Mucosa of rectum (tissue), 2 donors: ENCODE data around the gene ERP27.

ENCODE experiments used
- H3K27ac ChIP-seq, 2 donors: one replicate each; pipeline ENCODE4 v1.7.0; 2013; ENCODE audit warnings: inconsistent platforms in 2 of 2, low read depth in 2 of 2, low read length in 2 of 2
- H3K27me3 ChIP-seq, 2 donors: one replicate each; pipeline ENCODE4 v1.7.0; 2013; ENCODE audit warnings: low read length in 2 of 2; ENCODE audit not compliant: control insufficient read depth in 2 of 2, insufficient read depth in 2 of 2
- H3K36me3 ChIP-seq, 2 donors: one replicate each; pipeline ENCODE4 v1.7.0; 2013; ENCODE audit warnings: low read length in 2 of 2; ENCODE audit not compliant: control insufficient read depth in 2 of 2, insufficient read depth in 2 of 2
- H3K4me1 ChIP-seq, 2 donors: one replicate each; pipeline ENCODE4 v1.7.0; 2013; ENCODE audit warnings: low read length in 2 of 2, mild to moderate bottlenecking in 1 of 2; ENCODE audit not compliant: control insufficient read depth in 2 of 2, insufficient read depth in 2 of 2
- H3K4me3 ChIP-seq, 2 donors: one replicate each; pipeline ENCODE4 v1.7.0; 2013; ENCODE audit warnings: low read length in 2 of 2
- H3K9ac ChIP-seq, 2 donors: one replicate each; pipeline ENCODE4 v1.7.0; 2013; ENCODE audit warnings: low read length in 2 of 2, low read depth in 1 of 2, mild to moderate bottlenecking in 1 of 2
- H3K9me3 ChIP-seq, 2 donors: one replicate each; pipeline ENCODE4 v1.7.0; 2013; ENCODE audit warnings: low read length in 2 of 2; ENCODE audit not compliant: control insufficient read depth in 2 of 2
- donor health status: healthy.
- donor health status: Normal muscosa, but diverticular disease.

ERP27 gene

DNA sequence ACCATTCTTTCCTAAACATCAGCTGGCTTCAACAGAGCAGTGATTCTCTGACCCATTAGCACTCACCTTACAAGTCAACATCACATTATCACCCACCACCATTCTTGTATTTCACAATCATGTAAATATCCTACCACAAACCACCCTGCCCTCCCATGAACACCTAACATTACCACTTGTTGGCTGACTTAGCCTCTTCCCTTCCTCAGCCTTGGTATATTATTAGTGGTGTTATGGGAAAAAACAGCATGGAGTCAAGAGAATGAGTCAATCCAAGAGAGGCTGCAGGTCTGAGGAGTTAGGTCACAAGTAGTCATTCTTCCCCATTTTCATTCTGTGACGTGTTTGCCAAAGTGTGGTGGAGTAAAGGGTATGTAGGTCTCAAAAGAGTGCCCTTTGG lies 30.4 kb downstream of the ERP27 start:
- Histone ChIP-seq H3K27me3 (no peaks in the 10 kb centered on the region), H3K9me3 (no peaks in the 10 kb centered on the region), H3K4me3 (no peak overlapping the region), H3K36me3 (no peaks in the 10 kb centered on the region), H3K27ac (no peak overlapping the region), H3K4me1 (peaks cover 0 to 8% of the 10 kb centered on the region in 2 donors), H3K9ac (no peak overlapping the region)

DNA sequence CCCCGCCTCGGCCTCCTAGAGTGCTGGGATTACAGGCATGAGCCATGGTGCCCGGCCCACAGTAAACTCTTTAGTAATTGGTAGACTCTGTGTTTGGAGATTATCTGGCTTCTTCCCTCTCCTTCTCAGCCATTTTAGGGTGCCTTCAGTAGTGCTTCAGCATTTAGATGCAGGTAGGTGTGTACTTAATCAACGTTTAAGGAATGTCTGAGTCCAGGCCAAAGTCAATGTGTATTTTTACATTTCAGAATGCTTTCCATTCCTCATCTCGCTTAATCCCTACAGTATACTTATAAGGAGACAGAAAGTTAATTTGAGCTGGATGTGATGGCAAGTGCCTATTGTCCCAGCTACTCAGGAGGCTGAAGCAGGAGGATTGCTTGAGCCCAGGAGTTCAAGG lies 32.2 kb downstream of the ERP27 start:
- no peaks in the 10 kb centered on the region for H3K36me3 ChIP-seq
- H3K27me3 ChIP-seq, result no peaks in the 10 kb centered on the region
- H3K27ac ChIP-seq, result no peak overlapping the region
- H3K4me1 ChIP-seq, result peaks cover 0 to 7% of the 10 kb centered on the region in 2 donors
- no peak overlapping the region for H3K4me3 ChIP-seq
- H3K9ac ChIP-seq, result no peak overlapping the region
- H3K9me3 ChIP-seq, result no peaks in the 10 kb centered on the region

- no peak overlapping the region for H3K4me3 ChIP-seq
- no peak overlapping the region for H3K27ac ChIP-seq
- peaks cover 0 to under 1% of the 10 kb centered on the region in 2 donors for H3K4me1 ChIP-seq
- H3K9me3 ChIP-seq, result no peaks in the 10 kb centered on the region
- H3K9ac ChIP-seq, result no peak overlapping the region
- H3K27me3 ChIP-seq, result no peaks in the 10 kb centered on the region
- H3K36me3 ChIP-seq, result no peaks in the 10 kb centered on the region
Observed at GRCh38 chr12:14905269-14906004, 32.9 kb downstream of the ERP27 start.

- no peaks in the 10 kb centered on the region for H3K36me3 ChIP-seq
- peak overlapping the region in 1 of 2 donors; percentile 7 for H3K27ac ChIP-seq
- no peaks in the 10 kb centered on the region for H3K27me3 ChIP-seq
- H3K4me1 ChIP-seq, result no peaks in the 10 kb centered on the region
- no peaks in the 10 kb centered on the region for H3K9me3 ChIP-seq
- H3K9ac ChIP-seq, result no peak overlapping the region
- H3K4me3 ChIP-seq, result no peak overlapping the region
Observed at GRCh38 chr12:14904854-14905253, 33.5 kb downstream of the ERP27 start.

- no peak overlapping the region for H3K27ac ChIP-seq
- no peaks in the 10 kb centered on the region for H3K4me1 ChIP-seq
- H3K36me3 ChIP-seq, result no peaks in the 10 kb centered on the region
Observed at GRCh38 chr12:14903386-14904098, 34.8 kb downstream of the ERP27 start.

DNA sequence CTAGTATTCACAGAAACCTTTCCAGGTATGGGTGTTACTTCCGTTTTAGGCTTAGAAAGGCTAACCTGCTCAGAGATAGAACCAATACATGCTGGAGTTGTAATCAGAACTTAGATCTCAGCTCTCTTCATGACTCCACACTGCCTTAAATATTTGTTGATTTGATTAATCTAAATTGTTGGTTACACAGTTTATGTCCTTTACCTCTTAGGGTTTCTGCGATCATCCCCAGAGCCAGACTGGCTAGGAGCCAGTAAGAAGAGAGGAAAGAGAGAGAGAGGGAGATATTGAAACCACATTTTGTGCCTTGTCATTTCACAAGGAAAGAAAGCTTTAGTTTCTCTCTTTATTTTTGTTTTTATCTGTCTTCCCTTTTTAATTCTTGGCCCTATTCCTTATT lies 35.9 kb downstream of the ERP27 start:
- Histone ChIP-seq H3K9me3 (no peaks in the 10 kb centered on the region), H3K27me3 (no peaks in the 10 kb centered on the region), H3K36me3 (no peaks in the 10 kb centered on the region), H3K4me1 (no peaks in the 10 kb centered on the region), H3K27ac (no peak overlapping the region), H3K9ac (no peak overlapping the region), H3K4me3 (no peak overlapping the region)

More at GRCh38 chr12:14903386-14904098, 34.8 kb downstream of the ERP27 start:
- H3K4me3 ChIP-seq, result no peak overlapping the region
- no peaks in the 10 kb centered on the region for H3K9me3 ChIP-seq
- no peaks in the 10 kb centered on the region for H3K27me3 ChIP-seq
- no peak overlapping the region for H3K9ac ChIP-seq

DNA sequence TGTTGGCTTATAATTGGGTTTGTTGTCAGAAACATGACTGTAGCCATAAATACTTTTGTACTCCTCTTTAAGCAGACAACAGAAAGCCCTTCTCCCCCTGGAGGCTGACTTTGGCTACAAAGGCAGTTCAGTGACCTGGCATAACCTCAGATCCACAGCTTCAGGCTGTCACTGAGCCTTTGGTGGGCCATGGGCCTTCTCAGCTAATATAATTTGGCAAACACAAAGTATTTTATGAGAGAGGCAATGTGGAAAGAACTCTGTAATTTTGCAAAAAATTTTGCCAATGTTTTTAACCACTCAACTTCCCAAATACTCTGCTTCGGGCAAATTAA lies 37.1 kb downstream of the ERP27 start:
- H3K27ac ChIP-seq, result no peak overlapping the region
- H3K9ac ChIP-seq, result no peak overlapping the region
- no peaks in the 10 kb centered on the region for H3K9me3 ChIP-seq
- no peaks in the 10 kb centered on the region for H3K36me3 ChIP-seq
- no peak overlapping the region for H3K4me3 ChIP-seq
- no peaks in the 10 kb centered on the region for H3K4me1 ChIP-seq
- no peaks in the 10 kb centered on the region for H3K27me3 ChIP-seq

DNA sequence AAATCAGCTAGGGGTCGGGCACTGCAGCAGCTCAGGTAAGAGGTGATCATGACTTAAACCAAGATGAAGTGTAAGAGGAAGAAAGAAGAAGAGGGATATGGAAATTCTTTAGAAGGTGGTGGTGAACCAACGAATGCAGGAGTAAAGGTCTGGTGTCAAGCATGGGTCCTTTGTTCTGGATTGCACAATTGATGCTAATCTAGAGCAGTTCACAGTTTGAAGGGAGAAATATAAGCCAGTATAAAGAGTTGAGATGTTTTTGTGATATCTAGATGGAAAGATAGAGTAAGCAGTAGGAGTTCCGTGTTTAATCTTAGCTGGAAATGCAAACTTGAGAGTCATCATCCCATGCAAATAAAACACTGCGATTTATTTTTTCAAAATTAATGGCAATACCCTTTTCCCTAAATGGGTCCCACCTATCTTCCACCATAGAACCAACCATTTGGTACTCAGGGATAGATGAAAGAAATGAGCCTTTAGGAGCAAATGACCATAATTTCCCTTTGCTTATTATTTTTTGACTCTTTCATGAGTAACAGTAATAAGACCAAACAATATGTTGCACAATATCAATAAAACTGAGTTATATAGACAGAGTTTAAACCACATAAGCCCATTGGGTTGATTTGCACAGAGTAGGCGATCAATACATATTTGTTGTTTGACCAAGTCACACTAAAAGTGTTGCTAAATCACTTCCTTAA lies 37.7 kb downstream of the ERP27 start:
- no peak overlapping the region for H3K27ac ChIP-seq
- no peaks in the 10 kb centered on the region for H3K4me1 ChIP-seq
- H3K36me3 ChIP-seq, result no peaks in the 10 kb centered on the region
- no peaks in the 10 kb centered on the region for H3K27me3 ChIP-seq
- no peaks in the 10 kb centered on the region for H3K9me3 ChIP-seq
- H3K9ac ChIP-seq, result no peak overlapping the region
- no peak overlapping the region for H3K4me3 ChIP-seq

GRCh38 chr12:14896521-14897169 lies 41.7 kb downstream of the ERP27 start:
- Histone ChIP-seq H3K9ac (no peak overlapping the region), H3K4me1 (no peaks in the 10 kb centered on the region), H3K36me3 (no peaks in the 10 kb centered on the region), H3K9me3 (no peaks in the 10 kb centered on the region), H3K27ac (peak overlapping the region in 1 of 2 donors; percentile 3), H3K27me3 (no peaks in the 10 kb centered on the region), H3K4me3 (no peak overlapping the region)
